ENCODE measurements around the gene PRKCH.
"Not testable (repeated sequence)": the region's sequence is repeated elsewhere in the genome, so short reads cannot be mapped to it uniquely, and the experiment has no call there.

The PRKCH gene

DNA sequence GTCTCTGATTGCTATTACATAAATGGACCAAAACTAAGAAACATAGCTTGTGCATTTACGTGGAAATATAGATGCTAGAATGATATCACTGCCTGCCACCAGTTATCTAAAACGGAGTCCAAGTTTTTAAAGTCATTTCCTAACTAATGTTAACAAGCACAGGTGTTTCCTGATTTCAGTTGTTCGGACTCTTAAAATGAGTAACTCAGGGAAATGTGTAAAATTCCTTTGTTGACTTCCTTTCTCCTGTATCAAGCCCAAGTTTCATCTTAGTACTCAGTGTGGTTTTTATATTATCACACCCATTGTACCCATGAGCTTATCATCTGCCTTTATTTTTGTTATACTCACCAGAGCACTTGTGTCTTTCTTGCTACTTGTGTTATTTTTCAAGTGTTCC, 13.2 kb upstream of the PRKCH start:
- no peak for DNase-seq (ENCODE audit: low read depth)

DNA sequence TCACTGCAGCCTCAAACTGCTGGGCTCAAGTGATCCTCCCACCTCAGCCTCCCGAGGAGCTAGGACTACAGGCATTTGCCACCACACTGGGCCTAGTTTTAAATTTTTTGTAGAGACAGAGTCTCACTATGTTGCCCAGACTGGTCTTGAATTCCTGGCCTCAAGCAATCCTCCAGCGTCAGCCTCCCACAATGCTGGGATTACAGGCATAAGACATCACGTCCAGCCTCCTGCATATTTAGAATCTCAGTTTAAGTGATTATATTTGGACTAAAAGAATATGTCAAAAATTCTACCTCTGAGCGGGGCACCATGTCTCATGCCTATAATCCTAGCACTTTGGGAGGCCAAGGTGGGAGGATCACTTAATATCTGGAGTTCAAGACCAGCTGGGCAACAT, 12.7 kb upstream of the PRKCH start:
- DNase-seq (ENCODE audit: low read depth) = not testable (repeated sequence)

DNA sequence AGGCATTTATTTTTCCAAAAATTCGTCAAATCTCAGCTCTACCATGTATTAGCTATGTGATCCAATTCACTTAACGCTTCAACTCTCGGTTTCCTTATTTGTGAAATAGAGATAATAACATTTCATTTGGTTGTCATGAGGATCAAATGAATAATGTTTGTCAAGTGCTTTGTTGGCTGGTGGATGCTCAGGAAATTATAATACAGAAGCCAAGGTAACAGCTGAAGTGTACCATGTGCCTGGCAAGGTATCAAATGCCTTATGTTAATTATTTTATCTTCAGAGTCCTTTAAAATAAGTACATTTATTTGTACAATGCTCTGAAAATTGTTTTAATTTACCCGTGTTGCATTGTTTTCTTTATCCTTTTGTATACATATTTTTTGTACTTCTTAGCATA, 6.1 kb upstream of the PRKCH start:
- no peak for DNase-seq (ENCODE audit: low read depth)

DNA sequence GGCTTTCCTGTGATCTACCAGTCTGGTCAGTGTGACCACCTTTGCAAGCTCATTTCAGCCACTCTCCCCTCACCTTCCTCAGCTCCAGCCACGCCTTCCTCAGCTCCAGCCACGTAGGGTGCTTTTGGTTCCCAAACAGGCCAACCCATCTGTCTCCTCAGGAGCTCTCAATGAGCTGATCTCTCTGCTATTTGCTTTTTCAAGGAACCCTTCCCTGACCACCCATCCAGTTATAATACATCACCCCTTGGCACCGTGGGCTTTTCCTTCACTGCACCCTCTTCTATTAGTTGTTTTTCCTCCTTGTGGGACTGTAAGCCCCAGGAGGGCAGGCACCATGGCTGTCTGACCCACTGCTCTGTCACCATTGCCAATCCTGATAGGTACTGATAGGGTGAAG, 2.3 kb upstream of the PRKCH start:
- DNase-seq (ENCODE audit: low read depth) = no peak

DNA sequence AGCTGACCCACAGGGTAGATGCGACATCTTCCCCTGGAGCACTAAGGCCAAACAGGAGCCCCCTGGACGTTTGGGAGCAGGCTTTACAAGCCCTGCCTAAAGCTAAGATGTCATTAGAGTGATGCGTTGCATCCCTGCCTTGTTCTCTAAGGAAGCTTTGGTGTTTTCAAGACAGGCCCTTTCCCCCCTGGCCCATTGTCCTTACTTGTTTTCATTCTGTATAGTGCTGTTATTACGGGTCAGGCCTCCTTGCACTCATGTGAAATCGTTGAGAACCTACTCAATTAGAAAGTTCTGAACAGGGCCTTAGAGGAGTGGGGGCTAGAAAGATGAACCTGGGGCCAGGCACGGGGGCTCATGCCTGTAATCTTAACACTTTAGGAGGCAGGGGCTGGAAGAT, 1.7 kb upstream of the PRKCH start:
- DNase-seq (ENCODE audit: low read depth) = no peak

DNA sequence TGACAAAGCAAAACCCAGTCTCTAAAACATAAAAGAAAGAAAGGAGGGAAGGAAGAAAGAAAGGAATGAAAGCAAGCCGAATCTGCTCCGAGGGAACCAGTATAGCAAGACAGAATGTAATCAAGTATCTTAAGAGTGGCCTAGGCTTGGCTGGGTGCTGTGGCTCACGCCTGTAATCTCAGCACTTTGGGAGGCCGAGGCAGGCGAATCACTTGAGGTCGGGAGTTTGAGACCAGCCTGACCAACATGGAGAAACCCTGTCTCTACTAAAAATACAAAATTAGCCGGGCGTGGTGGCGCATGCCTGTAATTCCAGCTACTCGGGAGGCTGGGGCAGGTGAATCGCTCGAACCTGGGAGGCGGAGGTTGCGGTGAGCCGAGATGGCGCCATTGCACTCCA, 1.2 kb upstream of the PRKCH start:
- not testable (repeated sequence) for DNase-seq (ENCODE audit: low read depth)

DNA sequence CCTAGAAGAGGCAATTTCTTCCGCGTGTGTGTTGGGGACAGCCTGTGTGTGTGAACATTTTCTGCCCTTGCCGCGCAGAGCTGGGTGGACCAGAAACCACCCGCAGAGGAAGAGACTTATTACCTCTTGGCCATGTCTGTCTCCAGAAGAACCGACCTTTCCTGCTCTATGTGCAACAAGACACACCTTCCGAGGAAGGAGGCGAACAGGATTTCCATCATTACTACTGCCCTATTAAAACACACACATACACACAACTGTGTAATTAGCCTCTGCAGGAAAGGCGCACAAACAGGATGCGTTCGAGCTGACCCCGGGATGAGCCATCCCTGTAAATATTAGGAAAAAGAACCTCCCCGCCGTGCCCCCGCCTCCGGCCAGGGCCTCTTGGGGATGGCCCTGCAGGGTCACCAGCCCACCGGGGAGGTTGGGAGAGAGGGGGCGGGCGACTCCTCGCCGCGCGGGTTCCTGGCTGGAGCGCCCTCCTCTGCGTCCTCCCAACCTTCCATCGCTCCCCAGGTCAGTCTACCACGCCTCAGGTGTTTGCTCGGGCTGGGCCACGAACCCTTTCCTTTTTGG, 484 bp upstream of the PRKCH start:
- no peak for DNase-seq (ENCODE audit: low read depth)

DNA sequence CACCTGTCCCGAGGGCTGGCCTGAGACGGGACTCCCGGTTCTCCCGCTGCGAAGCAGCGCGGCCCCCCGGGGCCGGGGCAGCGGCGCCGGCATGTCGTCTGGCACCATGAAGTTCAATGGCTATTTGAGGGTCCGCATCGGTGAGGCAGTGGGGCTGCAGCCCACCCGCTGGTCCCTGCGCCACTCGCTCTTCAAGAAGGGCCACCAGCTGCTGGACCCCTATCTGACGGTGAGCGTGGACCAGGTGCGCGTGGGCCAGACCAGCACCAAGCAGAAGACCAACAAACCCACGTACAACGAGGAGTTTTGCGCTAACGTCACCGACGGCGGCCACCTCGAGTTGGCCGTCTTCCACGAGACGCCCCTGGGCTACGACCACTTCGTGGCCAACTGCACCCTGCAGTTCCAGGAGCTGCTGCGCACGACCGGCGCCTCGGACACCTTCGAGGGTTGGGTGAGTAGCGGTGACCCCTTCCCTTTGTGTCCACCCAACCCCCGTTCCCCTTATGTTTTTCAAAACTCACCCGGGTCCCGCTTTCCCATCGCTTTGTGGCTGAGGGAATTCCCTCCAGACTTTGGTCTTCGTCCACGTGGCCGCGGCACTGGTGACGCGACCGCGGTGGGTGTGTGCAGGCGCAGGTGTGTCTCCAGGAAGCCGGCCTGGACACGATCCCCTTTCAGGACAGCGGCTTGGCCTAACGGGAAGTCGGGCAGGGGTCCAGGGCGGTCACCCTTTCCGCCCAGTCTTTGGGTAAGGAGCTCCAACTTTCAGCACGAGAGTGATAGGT, 826 bp downstream of the PRKCH start:
- no peak for DNase-seq (ENCODE audit: low read depth)

DNA sequence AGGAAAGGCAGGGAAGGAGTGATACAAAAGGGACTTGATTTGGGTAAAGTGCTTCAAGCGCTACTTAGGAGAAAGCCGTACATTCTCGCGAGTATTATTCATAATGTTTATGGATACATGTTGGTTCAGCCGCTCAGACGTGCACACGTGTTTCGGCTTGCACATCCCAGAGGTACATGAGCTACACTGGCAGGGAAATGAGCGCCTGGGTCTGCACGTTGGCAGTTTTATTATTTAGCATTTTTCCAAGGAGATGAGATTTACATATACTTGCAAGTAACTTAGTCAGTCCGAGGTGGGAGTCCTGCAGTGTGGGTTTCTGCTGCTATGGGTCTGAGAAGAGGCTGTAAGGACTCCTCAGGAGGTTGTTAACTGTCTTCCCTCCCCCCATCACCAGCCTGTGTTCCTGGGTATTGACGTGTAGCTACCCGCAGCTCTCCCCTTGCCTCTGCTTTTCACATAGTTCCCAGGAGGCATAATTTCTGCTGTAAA, 1.5 kb downstream of the PRKCH start:
- DNase-seq (ENCODE audit: low read depth) = no peak

DNA sequence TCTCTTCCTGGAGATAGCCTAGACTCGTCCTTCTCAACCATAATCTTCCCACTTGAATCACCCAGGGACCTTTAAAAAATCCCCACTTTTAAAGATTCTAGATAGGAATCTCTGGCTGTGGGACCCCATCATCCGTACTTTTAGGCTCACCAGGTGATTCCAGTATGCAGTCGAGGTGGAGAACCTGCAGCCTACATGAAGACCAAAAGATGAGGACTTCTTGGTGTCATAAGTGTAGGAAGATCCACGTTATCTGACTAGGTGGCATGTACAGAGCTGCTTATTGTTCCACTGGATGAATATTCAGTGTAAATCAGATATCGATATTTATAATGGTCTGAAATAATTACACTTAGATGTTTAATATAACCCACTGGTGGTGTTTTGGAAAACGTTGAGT, 2.6 kb downstream of the PRKCH start:
- DNase-seq (ENCODE audit: low read depth) = no peak

DNA sequence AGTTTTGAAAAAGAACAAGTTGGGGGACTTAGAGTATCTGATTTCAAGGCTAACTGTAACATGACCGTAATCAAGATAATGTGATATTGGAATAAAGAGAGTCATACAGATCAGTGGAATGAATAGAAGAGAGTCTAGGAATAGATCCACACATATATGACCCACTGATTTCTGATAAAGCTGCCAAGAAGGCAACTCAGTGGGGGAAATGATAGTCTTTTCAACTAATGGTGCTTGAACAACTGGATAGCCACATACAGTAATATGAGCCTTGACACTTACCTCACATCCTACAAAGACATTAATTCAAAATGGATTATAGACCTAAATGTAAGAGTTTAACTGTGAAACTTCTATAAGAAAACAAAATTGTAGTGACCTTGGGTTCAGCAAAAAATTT, 3.8 kb downstream of the PRKCH start:
- DNase-seq (ENCODE audit: low read depth) = no peak

DNA sequence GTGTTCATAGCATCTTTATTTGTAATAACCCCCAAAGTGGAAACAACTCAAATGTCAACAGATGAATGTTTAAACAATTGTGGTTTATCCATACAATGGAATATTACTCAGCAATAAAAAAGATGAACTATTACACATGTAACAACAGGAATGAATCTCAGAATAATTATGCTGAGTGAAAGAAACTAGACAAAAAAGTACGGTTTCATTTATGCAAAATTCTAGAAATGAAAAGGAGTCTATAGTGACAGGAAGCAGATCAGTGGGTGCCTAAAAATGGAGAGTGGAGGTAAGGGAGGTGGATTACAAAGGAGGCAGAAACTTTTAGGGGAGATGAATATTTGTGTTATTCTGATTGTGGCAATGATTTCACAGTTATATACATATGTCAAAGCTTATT, 4.8 kb downstream of the PRKCH start:
- DNase-seq (ENCODE audit: low read depth) = no peak

DNA sequence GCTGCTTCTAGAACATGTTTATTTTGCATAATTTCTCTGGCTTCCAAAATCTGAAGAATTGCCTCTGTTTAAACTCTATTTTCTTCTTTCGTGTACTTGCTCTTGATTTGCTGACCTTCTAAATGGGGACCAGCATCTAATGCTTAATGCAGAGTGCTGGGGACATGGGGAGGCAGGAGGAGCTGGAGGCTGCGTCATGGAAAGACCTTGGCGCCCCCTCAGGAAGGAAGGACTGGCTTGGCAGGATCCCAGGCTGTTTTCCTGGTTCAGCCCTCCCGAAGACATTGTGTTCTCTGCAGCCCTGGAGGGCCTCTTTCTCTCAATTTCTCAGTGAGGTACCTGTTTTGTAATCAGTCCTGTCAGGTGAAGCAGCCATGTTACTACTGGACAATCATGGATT, 5.5 kb downstream of the PRKCH start:
- DNase-seq (ENCODE audit: low read depth) = no peak

DNA sequence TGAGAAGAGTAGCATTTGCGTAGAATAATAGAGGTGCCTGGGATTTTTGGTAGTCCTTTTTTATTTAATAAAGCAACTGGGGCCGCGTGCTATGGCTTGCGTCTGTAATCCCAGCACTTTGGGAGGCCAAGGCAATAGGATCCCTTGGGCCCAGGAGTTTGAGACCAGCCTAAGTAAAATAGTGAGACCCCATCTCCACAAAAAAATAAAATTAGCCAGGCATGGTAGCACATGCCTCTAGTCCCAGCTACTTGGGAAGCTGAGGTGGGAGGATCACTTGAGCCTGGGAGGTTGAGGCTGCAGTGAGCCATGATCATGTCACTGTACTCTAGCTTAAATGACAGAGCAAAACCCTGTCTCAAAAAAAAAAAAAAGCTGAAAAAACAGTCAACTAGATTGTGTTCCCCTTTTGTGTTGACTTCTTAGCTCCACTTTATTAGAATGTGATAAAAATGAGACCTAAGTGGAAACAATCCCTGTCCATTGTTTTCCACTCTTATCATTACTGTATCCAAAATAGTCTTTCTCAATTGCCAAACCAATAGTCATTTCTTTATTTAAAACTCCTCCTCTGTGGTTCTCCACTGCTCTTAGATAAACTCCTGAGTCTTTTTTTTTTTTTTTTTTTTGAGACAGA, 7.4 kb downstream of the PRKCH start:
- DNase-seq (ENCODE audit: low read depth) = no peak

DNA sequence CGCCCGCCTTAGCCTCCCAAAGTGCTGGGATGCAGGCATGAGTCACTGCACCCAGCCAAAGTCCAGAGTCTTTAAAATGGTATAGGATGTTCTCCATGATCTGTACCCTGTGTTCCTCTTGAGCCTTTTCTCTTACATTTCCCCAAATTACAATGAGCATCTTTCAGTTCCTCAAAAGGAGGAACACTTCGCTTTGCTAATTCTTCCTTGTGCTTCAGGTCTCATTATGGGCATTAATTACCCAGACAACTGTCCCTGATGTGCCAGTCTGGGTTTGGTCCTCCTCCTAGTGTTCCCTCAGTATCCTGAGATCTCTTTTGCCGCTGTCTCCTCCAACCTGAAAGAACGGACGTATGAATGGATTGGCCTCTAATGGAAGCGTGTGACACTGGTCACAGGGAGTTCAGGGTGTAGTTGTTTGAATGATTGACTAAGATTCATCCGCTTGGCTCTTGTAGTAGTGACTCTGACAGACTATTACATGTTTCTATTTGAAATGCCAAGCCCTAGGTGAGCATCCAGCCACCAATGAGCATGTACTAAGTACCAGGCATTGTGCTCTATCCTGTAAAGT, 8.2 kb downstream of the PRKCH start:
- no peak for DNase-seq (ENCODE audit: low read depth)

DNA sequence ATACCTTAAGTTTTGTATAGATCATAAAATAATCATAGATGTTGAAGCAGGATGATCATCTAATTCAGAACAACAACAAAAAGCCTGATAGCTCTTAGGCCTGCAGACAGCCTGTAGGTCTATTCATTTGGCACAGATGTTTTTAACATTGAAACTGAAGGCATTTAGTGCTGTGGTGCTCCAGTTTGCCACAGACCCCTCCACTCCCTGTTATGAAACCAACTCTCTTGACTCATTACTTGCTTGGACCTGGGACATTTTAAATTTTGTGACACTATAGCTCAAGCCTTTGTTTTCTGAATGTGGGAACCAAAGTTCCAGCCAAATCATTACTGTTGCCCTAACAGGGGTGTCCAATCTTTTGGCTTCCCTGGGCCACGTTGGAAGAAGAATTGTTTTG, 9.1 kb downstream of the PRKCH start:
- no peak for DNase-seq (ENCODE audit: low read depth)

DNA sequence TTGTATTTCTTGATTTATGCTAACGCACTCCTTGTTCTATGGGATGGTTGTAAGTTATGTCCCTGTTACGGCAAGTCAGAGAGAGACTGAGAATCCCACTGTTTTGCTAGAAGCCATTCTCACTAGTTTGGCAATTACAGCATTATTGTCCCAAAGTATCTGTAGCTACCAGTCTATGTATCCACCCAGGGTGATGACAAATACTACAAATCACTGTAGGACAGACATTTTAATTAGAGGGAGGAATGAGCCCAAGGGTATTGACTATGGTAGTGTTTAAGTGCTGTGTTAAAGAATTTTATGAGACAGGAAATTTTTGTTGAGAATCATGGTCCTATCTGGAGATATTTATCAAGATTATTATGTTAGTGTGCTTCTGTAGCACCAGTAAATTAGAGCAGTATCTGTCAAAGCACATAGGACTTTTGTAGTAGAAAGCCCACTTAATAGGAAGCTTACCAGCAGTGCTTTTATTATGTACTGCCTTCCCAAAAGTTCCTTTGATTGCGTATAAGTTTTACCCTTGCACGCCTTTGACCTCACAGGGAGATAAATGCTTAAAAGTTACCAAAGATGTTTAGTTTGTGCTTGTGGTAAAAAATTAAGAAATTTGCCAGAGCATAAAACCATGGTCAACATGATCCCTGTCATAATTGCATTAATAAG, 10.7 kb downstream of the PRKCH start:
- DNase-seq (ENCODE audit: low read depth) = no peak

DNA sequence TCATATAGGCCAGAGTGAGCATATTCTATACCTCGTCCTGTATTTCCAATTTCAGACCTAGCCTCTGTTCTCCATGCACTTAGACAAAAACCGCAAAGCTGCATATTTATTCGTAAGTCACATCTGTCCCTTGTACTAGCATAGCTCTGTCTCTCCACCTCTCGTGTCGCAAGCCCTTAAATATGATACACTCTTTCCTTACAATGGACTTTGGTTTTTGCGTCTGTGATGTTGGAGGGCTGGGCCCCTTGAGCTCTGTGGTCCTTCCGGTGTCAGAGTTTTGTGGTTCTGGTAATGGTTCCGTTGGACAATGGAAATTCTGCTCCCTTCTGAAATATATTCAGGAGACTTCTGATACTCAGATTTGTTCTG, 11.3 kb downstream of the PRKCH start:
- DNase-seq (ENCODE audit: low read depth) = no peak

DNA sequence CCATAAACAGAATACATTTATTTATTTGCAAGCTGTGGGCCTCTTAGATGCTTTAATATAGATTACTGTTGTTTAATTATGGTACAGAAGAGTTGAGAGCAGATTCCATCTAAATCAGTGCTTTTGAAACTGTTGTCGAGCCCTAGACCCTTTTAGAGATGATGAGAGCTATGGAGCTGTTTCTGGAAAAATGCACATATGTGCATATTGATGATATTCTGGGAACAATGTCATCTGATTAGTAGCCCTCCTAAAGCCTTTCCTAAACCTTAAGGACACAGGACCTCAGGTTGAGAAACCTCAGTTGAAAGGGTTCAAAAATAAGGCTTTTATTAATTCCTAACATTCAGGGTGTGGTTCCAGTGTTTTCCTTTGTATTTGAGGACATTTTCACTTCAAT, 11.7 kb downstream of the PRKCH start:
- DNase-seq (ENCODE audit: low read depth) = no peak

DNA sequence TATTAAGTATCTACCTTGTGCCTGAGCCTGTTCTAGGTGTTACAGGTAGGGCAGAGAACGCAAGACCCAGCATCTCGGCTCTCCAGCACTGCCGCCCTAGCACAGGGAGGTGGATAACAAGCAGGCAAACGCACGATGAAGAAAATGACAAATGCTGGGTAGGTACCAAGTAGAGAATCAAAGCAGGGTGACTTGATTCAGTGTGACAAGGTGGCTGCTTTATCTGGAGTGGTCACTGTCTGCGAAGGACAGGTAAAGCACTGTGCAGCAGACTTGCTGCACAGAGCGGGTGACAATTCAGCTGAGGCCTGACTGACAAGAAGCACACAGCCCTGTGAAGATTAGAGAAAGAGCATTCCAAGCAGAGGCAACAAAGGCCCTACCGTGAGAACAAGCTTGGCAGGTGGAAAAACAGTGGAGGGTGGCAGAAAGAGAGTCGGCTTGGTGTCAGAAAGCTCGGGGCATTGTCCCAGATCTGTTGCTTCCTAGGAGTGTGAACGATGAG, 12.9 kb downstream of the PRKCH start:
- DNase-seq (ENCODE audit: low read depth) = no peak

DNA sequence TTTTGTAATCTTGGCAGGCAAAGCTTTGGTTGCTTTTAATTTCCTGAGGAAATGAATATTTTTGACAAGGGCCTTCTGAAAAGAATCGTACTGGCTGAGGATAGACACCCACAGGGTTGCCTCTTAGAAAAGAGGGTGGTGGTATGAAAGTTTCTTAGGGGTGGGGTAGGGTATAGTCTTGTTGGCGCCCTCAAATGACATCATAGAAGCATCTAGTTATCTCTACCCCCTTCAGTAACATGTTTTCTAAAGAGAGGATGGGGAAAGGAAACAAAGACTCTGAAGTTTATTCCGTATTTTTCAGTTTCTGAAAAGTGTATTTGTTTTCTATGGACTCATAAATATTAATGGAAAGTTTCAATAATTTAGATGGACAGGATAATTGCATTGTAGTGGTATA, 13.7 kb downstream of the PRKCH start:
- DNase-seq (ENCODE audit: low read depth) = no peak

DNA sequence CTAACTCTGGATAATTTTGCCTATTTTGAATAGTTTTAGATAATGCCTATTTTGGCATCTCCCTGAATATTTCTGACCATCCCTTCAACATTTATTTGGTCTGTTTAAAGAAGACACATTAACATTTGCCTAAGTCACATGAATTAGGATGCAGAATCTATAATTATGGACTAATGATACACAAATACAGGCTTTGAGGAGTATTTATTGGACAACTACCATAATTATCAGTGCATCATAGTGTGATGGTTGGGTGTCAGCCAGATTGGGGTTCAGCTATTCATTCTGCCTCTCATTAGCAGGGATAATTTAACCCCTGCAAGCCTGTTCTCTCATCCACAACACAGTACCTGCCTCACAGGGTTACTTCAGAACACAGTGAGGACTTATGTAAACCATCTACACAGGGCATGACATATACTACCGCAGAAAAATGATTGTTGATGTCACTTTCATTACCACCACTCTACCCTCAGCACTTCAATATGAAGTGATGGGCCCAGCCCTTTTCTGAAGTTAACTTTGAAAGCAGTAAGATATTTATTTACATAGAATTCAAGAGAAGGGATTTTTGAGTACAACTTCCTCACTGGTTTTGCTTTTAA, 14.4 kb downstream of the PRKCH start:
- DNase-seq (ENCODE audit: low read depth) = no peak
